RWPE2 (cell line): Measurements from ENCODE around the gene NCAPD2.
"Not testable (repeated sequence)": the region's sequence is repeated elsewhere in the genome, so short reads cannot be mapped to it uniquely, and the experiment has no call there.

ENCODE experiments used
- ATAC-seq: fragments of 200-7000 bp; cut with Tn5 transposase; 3 replicates; pipeline ENCODE4 v1.9.1; 2021; ENCODE audit warnings: low read depth
- DNase-seq: peaks from one replicate; pipeline ENCODE4 v3.0.0-alpha.2; 2020; ENCODE audit warnings: low spot score
- H3K27ac ChIP-seq: fragments of 450-650 bp; 2 replicates; pipeline ENCODE4 v1.5.1; 2017; ENCODE audit warnings: mild to moderate bottlenecking; ENCODE audit not compliant: poor library complexity, severe bottlenecking
- H3K27me3 ChIP-seq: fragments of 250-450 bp; sonication (Bioruptor Pico); 2 replicates; pipeline ENCODE4 v1.5.1; 2021; ENCODE audit warnings: mild to moderate bottlenecking, moderate library complexity; ENCODE audit not compliant: insufficient read depth, poor library complexity, severe bottlenecking
- H3K36me3 ChIP-seq: fragments of 250-450 bp; sonication (Bioruptor Pico); 2 replicates; pipeline ENCODE4 v1.5.1; 2020; ENCODE audit warnings: low read depth, mild to moderate bottlenecking, moderate library complexity
- H3K4me1 ChIP-seq: fragments of 250-450 bp; sonication (Bioruptor Pico); 2 replicates; pipeline ENCODE4 v1.5.1; 2021; ENCODE audit warnings: mild to moderate bottlenecking, moderate library complexity; ENCODE audit not compliant: insufficient read depth, poor library complexity, severe bottlenecking
- H3K4me3 ChIP-seq: fragments of 250-450 bp; sonication (Bioruptor Pico); 2 replicates; pipeline ENCODE4 v1.5.1; 2021; ENCODE audit warnings: mild to moderate bottlenecking, moderate library complexity; ENCODE audit not compliant: severe bottlenecking
- H3K9me3 ChIP-seq: fragments of 250-450 bp; sonication (Bioruptor Pico); 2 replicates; pipeline ENCODE4 v1.5.1; 2021; ENCODE audit warnings: mild to moderate bottlenecking, moderate library complexity; ENCODE audit not compliant: severe bottlenecking
- TF ChIP-seq, protein P1 (sequence below): fragments of 450-650 bp; IDR thresholded peaks from one replicate; pipeline ENCODE4 v1.5.1; 2017; ENCODE audit warnings: mild to moderate bottlenecking, moderate library complexity; ENCODE audit not compliant: poor library complexity, severe bottlenecking

Gene NCAPD2

DNA sequence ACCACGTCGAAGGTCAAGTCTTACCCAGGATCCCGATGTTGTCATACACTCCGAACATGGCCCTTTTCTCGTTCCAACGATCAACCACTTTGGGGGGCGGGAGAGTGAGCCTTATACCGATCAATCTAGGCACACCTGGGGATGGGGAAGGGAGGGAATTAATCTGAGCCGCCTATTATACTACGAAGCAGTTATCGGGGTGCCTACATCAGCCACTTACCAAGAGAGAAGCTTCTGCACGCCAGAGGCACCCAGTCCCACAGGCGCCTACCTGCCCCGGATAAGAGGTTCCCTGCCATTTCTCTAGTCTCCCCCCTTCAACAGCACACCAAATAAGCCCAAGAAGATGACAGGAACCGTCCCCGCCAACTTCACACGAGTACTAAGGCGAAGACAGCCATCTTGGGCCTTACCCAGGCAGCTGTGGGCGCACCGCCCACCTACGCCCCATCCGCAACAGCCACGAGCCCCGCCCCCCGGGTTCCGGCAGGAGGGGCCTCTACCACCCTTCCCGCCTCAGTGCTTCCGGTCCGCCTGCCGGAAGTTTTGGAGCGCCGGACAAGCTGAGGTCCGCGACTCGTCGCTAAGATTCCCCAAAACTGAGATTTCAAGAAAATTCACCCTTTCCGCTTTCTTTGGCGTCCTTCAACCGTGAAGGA, 935 bp upstream of the NCAPD2 start, which contains the start of gene MRPL51:
Gene MRPL51, minus strand, starts transcription at position 425 of the 659 bp plus-strand sequence. Its CDS starts 126 bp downstream, at position 299.
- Histone ChIP-seq H3K27me3 (no peaks in the 10 kb centered on the region), H3K9me3 (no peaks in the 10 kb centered on the region), H3K27ac (peak within 1 kb of the TSS; percentile 88), H3K4me1 (peaks cover 13% of the 10 kb centered on the region), H3K36me3 (peaks cover 46% of the 10 kb centered on the region), H3K4me3 (peak within 1 kb of the TSS; percentile 48)
- TF ChIP-seq, protein P1, sequence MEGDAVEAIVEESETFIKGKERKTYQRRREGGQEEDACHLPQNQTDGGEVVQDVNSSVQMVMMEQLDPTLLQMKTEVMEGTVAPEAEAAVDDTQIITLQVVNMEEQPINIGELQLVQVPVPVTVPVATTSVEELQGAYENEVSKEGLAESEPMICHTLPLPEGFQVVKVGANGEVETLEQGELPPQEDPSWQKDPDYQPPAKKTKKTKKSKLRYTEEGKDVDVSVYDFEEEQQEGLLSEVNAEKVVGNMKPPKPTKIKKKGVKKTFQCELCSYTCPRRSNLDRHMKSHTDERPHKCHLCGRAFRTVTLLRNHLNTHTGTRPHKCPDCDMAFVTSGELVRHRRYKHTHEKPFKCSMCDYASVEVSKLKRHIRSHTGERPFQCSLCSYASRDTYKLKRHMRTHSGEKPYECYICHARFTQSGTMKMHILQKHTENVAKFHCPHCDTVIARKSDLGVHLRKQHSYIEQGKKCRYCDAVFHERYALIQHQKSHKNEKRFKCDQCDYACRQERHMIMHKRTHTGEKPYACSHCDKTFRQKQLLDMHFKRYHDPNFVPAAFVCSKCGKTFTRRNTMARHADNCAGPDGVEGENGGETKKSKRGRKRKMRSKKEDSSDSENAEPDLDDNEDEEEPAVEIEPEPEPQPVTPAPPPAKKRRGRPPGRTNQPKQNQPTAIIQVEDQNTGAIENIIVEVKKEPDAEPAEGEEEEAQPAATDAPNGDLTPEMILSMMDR, result no peak
- DNase-seq (peak; percentile 96), ATAC-seq (peak; percentile 84)

DNA sequence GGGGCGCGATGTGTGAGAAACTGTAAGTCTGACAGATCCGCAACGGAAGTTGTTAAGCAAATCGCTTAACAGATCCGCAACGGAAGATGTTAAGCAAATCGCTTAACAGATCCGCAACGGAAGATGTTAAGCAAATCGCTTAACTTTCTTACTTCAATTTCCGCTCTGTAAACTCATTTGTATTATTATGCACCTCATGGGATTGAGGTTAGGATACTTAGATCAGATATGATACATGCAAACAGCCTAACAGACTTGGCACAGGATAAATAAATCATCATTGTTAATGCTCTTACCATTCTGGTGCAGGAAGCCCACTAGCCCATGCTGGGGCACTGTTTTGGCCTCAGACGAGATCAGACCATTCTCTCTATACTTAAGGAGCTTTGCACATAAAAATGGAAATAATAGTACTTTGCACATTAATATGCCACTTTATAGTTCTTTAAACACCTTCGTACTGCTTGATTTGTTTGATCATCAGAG, 399 bp downstream of the NCAPD2 start:
- H3K27ac ChIP-seq, result peak overlapping the region; percentile 88
- H3K9me3 ChIP-seq, result no peaks in the 10 kb centered on the region
- DNase-seq, result no peak
- H3K36me3 ChIP-seq, result peaks cover 60% of the 10 kb centered on the region
- H3K27me3 ChIP-seq, result no peaks in the 10 kb centered on the region
- TF ChIP-seq, protein P1, result no peak
- H3K4me3 ChIP-seq, result peak overlapping the region; percentile 48
- H3K4me1 ChIP-seq, result peaks cover 13% of the 10 kb centered on the region
- ATAC-seq, result peak; percentile 24; the same call in 1 of the 3 replicates

DNA sequence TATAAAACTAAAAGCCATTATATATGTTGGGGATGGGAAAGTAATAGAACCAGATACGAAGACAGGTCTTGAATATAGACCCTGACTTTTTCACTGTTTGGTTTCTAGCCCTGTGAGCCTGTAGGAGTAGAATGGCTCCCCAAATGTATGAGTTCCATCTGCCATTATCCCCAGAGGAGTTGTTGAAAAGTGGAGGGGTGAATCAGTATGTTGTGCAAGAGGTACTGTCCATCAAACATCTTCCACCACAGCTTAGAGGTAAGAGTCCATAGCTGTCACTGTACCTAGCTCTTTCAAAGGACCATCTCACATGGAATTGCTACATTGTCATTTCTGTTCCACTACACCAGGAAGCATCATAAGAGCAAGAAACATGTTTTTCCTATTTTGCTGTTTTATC, 1.1 kb downstream of the NCAPD2 start:
- peak overlapping the region; percentile 48 for H3K4me3 ChIP-seq
- peaks cover 66% of the 10 kb centered on the region for H3K36me3 ChIP-seq
- no peaks in the 10 kb centered on the region for H3K27me3 ChIP-seq
- TF ChIP-seq, protein P1, result no peak
- peak overlapping the region; percentile 88 for H3K27ac ChIP-seq
- ATAC-seq (no peak), DNase-seq (no peak)
- peaks cover 13% of the 10 kb centered on the region for H3K4me1 ChIP-seq
- no peaks in the 10 kb centered on the region for H3K9me3 ChIP-seq

DNA sequence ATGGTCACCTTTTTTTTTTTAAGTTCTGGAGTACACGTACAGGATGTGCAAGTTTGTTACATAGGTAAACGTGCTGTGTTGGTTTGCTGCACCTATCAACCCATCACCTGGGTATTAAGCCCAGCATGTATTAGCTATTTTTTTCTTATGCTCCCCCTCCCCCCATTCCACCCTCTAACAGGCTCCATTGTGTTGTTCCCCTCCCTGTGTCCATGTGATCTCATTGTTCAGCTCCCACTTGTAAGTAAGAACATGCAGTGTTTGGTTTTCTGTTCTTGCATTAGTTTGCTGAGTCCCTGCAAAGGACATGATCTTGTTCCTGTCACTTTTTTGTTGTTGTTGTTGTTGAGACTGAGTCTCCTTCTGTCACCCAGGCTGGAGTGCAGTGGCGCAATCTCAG, 3.4 kb downstream of the NCAPD2 start:
- H3K36me3 ChIP-seq, result peaks cover 72% of the 10 kb centered on the region
- not testable (repeated sequence) for ATAC-seq, H3K9me3 ChIP-seq, DNase-seq, H3K27me3 ChIP-seq, H3K4me3 ChIP-seq, H3K27ac ChIP-seq
- H3K4me1 ChIP-seq, result peaks cover 10% of the 10 kb centered on the region

DNA sequence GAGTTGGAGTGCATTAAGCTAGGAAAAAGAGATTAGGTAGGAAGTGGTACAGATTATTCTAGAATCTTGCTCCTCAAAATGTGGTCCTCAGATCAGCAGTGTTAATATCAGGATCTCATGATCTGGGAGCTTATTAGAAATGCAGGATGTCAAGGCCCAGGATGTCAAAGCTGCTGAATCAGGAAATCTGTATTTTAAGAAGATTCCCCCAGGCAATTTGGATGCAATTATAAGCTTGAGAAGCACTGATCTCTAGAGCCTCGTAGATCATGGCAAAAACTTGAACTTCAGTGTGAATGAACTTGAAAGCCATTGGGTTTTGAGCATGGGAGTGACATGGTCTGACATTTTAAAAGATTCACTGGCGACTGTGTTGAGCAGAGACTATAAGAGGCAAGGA, 6.6 kb downstream of the NCAPD2 start:
- peaks cover 1% of the 10 kb centered on the region for H3K4me1 ChIP-seq
- H3K36me3 ChIP-seq, result peaks cover 83% of the 10 kb centered on the region
- no peaks in the 10 kb centered on the region for H3K27me3 ChIP-seq
- ATAC-seq, result no peak
- no peak overlapping the region for H3K27ac ChIP-seq
- H3K4me3 ChIP-seq, result no peak overlapping the region
- no peak for DNase-seq
- no peaks in the 10 kb centered on the region for H3K9me3 ChIP-seq
- TF ChIP-seq, protein P1, result no peak
